ENCODE results near the gene TPPP.

TPPP gene

DNA sequence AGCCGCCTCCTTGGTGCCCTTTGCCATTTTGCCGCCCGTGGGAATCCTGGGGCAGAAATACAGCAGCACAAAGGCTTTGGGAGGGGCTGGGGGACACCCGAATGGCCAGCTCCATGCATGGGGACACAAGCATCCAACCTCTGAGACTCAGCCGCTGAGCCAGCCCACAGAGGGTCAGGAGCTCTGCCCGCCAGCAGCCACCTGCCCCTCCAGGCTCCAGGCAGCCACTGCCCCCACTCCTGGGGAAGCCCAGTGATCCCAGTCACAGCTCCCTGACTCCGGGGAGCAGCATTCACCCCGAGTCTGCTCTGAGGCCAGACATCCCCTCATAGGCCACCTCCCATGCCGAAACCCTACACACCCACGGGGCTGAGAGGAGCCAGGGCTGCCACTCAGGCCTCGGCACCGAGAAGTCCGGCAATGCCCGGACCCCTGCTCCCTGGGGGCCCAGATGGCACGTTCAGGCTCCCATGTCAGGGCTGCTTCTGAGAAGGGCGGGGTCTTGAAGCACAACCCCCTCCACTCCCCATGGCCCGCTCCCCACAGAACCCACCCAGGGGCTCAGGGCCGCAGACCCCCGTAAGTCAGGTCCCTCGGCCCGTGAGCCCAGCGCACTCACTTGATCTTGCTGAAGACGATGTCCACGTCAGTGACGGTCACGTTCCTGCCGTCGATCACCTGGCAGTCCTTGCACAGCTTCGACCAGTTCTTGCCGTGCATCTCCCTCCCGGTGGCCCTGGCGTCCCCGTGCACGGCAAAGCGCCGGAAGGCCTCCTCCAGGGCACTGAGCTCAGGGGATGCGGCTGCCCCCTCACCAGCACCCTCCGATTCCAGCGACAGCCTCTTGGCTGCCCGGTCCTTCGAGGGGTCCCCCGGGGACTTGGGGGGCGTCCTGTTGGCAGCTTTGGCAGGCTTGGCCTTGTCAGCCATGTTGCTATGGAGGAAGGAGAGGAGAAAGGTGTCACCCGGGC is 15.7 kb downstream of the TPPP start:
- no peak for DNase-seq (ENCODE audit: low read depth, low spot score)

DNA sequence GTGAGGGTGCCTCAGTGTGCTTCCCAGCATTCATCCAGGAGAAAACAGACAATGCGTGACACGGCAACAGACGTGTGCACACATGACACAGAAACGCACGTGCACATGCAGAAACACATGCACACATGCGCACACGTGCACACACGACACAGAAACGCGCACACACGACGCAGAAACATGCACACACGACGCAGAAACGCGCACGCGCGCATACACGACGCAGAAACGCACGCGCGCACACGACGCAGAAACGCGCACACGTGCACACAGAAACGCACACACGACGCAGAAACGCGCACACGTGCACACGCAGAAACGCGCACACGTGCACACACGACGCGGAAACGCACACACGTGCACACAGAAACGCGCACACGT is 16.5 kb downstream of the TPPP start:
- DNase-seq (ENCODE audit: low read depth, low spot score): no peak

DNA sequence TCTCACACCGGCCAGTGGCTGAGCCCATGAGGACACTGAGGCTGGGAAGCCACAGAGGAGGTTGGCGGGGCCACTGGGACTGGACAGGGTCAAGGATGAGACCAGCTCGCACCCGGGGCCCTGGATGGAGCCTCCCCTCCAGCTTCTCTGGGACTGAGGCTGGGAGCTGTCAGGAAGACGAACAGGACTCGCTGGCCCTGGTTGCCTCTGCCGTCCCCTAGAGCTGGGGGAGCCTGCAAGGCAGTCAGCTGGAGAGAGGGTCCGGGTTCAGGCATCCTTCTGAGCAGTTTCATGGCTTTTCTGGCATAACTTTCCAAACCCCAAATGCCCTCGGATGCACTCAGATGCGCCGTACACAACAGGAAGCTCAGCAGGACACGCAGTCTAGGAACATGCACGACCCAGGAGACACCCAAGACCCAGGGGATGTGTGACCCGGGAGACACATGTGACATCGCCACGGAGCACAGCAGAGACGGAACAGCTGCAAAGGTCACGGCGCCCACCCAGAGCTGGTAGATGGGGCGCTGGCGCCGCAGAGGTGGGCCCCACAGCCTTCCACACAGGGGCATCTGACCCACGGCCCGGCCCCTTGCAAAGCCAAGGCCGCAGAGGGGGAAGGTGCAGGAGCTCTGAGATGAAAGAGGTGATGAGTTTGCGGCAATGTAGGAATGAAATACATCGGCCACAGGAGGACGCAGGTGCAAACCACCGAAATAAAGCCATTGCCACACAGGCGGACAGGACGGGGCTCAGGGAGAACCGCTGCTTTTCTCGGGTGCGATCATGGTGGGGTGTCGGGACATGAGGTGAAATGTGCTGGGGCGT is 17.1 kb downstream of the TPPP start:
- DNase-seq (ENCODE audit: low read depth, low spot score): no peak

DNA sequence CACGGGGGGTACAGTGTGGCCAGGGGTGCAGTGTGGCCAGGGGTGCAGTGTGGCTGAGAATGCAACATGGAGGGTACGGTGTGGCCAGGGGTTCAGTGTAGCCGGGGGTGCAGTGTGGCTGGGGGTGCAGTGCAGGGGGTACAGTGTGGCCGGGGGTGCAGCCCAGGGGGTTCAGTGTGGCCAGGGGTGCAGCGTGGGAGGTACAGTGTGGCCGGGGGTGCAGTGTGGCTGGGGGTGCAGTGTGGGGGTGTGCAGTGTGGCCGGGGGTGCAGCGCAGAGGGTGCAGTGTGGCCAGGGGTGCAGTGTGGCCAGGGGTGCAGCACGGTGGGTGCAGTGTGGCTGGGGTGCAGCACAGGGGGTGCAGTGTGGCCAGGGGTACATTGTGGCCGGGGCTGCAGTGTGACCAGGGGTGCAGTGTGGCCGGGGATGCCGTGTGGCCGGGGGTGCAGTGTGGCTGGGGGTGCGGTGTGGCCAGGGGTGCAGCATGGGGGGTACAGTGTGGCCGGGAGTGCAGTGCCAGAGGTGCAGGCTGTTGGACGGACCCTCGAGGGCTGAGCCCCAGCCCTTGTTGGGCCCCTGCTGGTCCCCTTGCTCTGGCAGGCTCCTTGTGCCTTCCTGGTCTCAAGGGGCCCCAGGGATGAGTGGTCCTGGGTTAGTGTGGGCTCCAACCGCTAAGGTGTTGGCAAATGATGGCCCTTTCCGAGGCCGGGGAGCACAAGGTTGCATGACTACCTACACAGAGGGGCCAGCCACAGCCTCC is 17.9 kb downstream of the TPPP start:
- no peak for DNase-seq (ENCODE audit: low read depth, low spot score)

DNA sequence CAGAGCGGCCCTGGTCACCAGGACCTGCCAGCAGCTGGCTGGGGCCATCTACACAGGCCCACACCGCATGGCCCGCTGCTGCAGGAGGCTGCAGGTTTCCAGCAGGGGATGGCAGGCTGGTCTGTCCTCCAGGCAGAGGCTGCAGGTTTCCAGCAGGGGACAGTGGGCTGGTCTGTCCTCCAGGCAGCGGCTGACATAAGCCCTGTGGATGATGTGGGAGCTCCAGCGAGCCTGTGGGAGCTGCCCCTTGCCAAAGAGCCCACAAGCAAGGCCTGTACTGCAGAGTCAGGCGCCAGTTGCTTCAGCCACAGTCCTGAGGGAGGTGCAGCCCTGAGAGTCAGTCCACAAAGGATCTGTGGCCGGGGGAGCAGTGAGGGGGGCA is 18.5 kb downstream of the TPPP start:
- no peak for DNase-seq (ENCODE audit: low read depth, low spot score)

DNA sequence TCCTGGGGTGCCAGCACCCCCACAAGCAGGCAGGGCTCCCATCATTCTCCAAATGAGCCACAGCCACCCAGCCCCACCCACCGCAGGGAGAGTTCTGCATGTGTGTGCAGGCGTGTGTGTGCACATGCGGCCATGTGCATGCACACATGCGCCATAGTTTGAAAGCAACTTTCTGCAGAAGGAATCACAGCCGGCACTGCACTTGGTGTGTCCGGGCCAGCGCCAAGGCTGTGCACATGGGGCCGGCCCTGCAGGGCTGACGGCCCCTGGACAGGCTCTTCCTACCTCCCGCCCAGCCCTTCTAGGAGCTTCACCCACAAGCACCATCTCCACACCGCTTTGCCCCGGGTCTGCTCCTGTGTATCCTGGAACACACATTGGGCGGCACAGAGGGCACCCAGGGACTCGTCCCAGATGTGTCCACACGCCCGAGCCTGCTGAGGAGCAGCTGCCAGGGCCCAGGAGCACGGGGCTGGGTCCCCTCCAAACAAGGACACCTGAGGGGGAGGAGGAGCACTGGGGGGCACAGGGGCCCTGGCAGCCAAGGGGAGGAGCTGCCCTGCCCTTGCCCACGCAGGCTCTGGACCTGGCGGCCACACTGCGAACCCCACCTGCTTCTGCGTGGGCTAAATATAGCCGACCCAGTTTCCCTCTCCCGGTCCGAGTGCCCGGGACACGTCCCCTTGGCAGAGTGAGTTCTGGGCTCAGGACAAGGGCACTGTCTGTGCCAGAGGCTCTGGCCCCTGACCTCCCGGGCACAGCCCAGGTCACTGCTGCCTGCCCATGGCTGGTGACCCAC is 19.1 kb downstream of the TPPP start:
- no peak for DNase-seq (ENCODE audit: low read depth, low spot score)

DNA sequence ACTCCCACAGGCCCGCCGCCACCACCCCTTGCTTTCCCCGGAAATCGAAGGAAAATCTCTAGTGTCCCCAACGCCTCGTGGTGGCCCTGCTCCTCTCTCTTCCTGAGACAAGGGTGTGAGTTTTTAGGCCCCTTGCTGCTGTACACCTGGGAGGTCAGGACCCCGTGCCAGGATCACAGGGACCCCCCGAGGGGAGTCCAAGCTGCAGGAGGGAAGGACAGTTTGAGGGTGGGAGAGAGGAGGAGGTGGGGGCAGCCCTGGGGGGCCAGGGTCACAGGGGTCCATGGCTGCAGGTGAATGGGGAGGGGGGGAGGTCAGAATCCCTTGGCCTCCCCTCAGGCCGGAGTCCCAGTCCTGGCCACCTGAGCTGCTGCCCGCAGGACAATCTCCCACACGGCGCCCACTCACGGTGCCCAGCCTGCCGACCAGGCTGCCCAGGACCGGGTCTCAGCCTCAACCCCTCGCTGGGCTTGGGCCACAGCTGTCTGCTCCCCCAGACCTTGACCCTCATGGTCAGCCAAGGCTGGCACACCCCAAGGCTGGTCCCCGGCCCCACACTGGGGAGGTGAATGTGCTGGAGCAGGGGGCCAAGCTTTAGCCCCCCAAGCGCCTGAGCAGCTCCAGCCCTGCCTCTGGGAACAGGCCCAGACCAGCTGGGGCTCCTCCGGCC is 19.9 kb downstream of the TPPP start:
- no peak for DNase-seq (ENCODE audit: low read depth, low spot score)

DNA sequence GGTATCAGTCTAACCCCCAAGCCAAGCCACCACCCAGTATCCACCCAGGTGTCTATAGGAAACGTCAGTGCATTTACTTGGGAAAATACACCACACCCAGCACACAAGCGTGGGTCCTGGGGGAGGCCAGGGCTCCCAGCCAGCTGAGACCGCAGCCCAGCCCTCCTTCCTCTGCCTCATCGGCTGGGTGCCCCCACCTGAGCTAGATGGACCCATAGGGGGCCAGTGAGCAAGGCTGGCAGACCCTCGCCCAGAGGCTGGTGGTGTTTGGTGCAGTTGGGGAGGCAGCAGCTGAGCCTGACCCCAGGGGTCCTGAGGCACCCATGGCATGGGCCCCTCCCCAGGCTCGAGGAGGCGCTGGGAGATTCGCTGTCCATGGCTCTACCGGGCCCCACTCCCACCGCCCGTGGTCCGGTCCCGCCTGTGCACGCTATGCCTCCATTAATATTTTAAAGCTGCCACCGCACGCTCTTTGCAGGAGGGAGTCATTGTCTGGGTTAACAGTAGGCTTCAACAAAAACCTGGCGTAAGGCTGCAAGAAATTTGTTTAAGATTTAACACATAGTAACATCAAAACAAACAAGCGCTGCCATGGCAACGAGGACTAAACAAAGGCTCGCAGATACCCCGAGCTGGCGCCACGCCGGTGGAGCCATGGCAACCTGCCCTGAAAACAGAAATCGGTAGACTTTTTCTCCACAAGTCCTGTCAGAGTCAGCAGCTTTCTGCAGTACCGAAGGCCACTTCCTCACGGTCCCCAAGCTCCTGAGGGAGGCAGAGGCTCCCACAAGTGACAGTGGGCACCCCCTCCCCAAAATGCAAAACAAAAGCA is 20.6 kb downstream of the TPPP start:
- DNase-seq (ENCODE audit: low read depth, low spot score): peak; percentile 45

DNA sequence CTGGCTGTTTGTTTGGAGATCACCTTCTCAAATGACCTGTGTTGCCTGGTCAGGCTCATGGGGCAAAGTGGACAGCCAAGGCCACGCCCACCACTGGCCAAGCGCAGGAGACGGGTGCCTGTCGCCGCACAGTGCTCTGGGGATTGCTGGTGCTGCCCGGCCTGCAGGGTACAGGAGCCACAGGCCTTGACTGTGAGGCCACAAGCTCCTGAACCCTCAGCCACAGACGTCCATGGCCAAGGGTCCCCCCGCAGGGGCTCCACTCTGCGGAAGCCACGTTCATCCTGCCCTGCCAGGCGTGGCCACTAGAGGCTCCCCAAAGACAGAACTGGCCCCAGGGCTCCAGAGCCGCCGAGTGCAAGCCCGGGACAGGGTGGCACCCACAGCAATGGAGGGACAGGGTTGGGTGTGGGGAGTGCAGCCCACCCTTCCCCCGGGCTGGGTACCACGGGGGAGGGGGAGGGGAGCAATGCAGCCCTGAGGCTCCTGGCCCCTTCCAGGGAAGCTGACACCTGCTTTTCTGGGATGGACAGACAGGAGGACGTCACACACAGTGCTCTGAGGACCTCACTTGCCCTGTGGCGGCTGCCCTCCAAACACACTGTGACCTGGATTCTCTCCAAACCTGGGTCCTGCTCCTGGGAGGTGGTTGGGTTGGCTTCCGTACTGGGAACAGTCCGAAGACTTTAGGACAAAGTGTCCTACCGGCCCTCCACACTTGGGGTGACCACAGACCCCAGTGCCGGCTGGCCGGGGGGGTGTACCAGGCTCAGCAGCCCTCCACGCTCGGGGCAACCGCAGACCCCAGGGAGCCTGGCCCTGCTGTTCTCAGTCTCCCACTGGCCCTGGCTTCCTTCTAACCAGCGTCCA is 21.5 kb downstream of the TPPP start:
- DNase-seq (ENCODE audit: low read depth, low spot score): no peak

DNA sequence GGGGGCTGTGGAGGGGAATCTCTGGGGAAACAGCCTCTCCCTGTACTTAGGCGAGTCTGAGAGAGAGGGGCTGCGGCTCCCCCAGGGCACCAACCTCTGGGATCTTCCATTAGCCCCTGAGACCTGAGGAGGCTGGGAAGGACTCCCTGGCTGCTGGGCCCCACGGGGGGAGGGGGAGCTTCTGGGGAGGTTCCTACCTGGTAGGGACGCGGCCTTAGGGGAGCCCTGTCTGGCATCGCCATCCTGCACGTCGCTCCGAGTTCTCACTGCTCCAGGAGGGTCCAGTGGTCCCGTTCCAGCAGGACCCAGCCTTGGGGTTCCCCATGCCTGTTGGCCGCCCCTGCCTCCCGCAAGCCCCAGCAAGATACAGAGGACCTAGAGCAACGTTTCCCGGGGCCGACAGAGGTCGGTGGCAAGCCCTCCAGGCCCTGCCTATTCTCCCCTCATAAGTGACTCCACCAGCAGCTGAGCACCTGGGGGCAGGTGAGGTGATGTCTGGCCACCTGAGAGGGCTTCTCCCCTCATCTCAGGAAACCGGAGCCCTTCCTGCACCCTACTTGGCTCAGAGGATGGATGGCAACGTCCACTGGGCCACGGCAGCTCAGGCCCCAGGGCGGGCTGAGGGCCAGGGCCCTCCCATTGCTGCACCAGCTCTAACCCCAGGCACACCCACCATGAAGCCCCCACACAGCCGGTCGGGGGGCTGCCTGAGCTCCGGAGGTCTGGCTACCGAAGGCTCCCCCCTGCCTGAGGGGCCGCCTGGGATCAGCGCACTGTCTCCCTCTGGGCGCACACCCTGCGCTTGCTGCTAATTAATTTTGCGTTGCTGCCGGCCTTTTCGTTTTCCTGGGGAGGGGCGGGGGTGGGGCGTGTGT is 22.5 kb downstream of the TPPP start:
- DNase-seq (ENCODE audit: low read depth, low spot score): no peak

DNA sequence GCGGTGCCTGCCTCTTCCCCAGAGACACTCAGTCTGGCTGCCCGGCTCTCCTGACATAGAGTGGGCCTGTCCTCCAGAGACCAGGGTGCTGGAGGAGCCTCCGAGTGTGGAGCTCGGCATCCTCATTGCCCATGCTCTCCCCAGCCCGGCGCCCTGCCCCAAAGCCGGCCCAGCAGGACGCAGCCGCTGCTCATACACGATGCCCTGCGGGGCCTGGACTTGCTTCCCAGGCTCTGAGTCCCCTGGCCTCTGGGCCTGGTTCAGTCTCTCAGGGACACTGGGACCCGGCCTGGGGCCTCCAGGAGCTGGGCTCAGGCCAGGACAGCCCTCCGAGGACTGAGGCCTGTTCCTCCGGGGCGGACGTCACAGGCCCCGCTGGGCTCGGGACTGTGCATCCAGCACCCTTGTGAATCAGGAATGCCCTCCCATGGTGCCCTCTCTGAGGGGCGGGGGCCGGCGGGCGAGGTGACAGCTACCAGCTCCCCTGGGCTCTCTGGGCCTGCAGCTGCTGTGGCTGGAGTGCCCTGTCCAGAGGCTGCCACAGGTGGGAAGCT is 23.2 kb downstream of the TPPP start:
- DNase-seq (ENCODE audit: low read depth, low spot score): no peak

DNA sequence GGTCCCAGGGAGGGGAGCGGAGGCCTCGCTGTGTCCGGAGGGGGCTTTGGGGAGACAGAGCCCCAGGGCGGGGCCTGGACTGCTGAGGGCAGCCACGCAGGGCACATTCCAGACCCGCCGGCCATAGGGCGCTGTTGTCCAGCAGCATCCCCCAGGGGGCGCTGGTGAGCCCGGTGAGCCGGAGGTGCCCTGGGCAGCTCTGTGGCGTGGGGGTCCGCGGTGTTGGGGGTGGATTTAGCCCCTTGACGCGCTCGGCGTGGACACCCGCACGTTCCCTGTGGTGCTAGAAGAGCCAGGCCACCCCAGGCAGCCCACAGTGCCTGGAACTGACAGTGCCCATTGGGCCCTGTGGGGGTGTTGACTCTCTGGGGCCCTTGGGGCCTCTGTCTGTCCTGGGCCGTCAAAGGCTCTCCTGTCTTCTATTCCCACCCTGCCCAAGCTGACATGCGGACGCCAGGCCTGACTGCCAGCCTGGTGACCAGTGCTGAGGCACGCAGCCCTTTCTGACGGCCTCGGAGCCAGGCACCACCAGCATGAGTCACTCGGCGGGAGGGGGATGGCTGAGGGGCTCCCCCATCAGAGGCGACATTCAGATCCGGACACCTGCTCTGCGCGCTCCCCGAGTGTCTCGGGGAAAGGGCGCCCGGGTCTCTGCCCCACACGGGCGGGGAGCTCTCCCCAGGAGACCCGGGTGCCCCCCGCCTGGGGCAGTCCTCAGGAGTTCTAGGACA is 23.9 kb downstream of the TPPP start:
- DNase-seq (ENCODE audit: low read depth, low spot score): no peak

DNA sequence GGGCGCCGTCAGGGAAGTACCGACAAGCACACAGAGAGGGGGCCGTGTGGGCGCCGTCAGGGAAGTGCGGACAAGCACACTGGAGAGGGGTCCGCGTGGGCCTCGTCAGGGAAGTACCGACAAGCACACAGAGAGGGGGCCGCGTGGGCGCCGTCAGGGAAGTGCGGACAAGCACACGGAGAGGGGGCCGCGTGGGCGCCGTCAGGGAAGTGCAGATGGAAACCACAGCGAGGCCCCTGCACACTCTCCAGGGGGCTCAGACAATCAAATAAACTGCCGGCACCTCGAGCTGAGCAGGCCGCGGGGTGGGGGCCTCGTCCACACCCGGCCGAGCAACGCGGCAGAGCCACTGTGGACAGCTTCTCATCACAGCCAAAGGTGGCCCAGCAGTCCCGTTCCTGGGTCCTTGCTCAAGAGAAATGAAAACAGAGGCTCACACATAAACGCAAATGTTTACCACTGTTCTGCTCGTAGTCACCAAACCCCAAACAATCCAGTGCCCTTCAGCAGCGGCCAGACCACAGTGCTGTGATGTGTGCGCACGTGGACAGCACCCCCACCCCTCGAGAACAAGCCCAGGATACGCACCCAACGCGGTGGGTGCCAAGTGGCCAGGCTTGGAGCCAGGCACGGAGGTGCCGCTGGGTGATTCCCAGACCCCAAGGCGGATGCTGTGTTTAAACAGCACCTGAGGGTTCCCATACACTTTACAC is 24.7 kb downstream of the TPPP start:
- DNase-seq (ENCODE audit: low read depth, low spot score): no peak

DNA sequence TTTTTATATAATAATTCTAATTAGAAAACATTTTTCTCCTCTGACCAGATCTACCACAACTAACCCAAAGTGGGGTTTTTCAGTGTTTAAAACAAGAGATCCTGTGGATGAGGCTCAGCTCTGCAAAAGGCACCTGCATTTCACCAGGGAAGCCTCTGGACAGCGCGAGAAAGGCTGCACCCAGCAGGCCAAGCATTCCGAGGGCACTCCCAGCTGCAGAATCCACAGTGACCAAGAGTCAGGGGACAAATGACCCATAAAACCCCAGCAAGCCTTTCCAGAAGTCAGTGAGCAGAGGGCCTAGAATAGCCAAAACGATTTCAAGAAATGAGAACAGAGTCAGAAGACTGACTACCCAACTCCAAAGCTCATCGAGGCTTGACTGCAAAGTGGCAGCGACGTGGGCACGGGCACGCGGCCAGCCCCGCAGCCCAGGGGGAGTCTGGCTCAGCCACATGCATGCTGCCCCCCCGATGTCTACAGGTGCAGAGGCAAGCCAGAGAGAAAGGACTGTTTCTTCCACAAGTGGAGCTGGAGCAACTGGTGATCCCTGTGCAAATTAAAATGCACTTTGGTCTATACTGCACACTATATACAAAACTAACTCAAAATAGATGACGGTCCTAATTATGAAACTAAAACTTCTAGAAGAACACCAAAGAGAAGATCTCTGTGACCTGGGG is 26.2 kb downstream of the TPPP start:
- DNase-seq (ENCODE audit: low read depth, low spot score): no peak

DNA sequence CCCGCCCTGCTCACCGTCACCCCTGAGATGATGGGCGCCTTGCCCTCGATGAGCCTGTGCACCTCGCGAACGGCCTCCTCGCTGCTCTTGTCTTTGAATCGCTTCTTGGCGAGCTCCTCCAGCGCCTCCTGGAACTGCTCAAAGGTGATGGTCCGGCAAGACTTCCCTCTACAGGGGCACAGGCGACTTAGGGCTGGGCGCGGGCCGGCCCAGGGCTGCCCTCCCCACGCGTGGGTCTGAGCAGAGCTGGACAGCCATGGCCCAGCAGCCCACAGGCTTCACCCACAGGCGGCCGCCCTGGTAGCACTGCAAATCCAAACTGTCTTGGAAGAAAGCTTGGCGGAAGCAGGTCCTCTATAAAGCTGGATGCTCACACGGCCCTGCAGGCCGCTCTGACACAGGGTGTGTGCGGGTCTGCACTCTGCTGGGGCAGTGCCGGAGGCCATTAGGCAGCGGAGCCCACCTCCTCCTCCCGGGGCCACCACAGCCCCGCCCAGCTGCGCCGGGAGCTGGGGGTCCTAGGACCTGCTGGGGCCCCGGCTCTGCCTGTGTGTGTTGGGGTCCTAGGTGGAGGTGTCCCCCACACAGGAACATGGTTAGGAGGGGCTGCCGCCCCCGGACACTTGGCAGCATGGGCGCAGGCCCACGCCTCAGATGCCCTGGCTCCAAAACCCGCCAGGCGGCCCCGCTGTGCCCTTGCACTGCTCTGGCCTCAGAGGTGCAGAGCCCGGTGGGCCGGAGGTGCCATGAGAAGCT is 27.0 kb downstream of the TPPP start:
- no peak for DNase-seq (ENCODE audit: low read depth, low spot score)

Measured in brain pericyte (primary cell).